Central memory CD4-positive, alpha-beta T cell (primary cell): Measurements from ENCODE around the gene KBTBD13.

Experiments used
- DNase-seq: peaks from one replicate; pipeline ENCODE4 v3.0.0; 2022

KBTBD13 gene

GRCh38 chr15:65052956-65053355 lies 23.6 kb upstream of the KBTBD13 start:
- no peak for DNase-seq

GRCh38 chr15:65054333-65055200 lies 22.0 kb upstream of the KBTBD13 start:
- peak; percentile 16 for DNase-seq

- no peak for DNase-seq
Observed at GRCh38 chr15:65055201-65055870, 21.2 kb upstream of the KBTBD13 start.

DNA sequence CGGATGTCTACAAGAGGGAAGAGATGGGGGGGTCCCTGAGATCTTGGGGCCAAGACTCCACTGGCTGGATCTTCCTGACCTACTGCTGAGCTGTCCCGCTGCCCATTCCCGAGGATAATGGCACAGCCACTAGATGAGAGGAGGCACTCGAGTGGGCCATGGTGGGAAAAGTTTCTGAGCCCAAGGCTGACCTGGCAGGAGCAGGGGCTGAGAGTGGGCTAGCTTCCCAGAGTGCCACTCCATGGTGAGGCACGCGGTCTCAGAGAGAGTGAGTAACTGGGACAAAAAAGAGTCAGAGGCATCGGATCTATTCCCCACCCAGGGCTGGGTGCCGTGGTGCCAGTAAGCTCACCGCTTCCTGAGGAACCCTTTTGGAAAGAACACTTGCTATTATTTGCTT lies 20.4 kb upstream of the KBTBD13 start:
- no peak for DNase-seq

- no peak for DNase-seq
Observed at GRCh38 chr15:65056868-65057548, 19.5 kb upstream of the KBTBD13 start.

DNA sequence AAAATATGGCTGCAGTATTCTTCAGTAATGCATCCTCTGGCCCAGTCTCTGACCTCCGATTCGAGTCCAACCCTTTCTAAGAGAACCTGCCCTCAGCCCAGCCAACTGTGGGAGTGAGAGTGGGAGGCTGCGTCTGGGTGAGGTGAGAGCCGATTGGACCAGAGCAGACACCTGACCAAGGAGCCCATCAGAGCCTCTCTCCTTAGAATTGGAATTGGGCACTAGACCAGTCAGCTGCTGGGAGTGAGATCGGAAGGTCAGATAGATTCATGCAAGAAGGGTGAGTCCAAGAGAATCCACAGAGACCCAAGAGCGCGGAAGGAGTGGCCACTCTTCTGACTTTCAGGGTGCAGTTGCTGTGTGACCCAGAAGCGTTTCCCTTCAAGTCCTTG lies 19.0 kb upstream of the KBTBD13 start:
- no peak for DNase-seq

- no peak for DNase-seq
Observed at GRCh38 chr15:65058394-65059368, 17.9 kb upstream of the KBTBD13 start.

DNA sequence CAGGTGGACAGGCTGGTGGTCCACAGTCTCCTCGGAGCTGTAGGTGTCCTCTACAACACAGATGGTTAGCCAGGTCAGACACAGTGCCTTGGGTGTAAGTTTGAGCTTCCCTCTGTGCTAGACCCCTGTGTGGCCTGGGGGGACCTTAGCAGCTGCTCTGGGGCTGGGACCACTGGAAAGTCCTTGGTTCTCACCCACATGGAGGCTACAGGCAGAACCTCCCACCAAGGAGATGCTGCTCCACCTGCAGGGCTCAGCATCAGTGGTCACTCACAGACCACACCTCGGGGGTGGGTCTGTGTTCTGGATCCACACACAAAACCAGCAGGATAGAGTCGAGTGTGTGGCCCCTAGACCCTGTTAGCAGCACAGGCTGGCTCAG lies 17.2 kb upstream of the KBTBD13 start:
- DNase-seq = no peak

- DNase-seq = no peak
Observed at GRCh38 chr15:65059931-65060596, 16.5 kb upstream of the KBTBD13 start.

DNA sequence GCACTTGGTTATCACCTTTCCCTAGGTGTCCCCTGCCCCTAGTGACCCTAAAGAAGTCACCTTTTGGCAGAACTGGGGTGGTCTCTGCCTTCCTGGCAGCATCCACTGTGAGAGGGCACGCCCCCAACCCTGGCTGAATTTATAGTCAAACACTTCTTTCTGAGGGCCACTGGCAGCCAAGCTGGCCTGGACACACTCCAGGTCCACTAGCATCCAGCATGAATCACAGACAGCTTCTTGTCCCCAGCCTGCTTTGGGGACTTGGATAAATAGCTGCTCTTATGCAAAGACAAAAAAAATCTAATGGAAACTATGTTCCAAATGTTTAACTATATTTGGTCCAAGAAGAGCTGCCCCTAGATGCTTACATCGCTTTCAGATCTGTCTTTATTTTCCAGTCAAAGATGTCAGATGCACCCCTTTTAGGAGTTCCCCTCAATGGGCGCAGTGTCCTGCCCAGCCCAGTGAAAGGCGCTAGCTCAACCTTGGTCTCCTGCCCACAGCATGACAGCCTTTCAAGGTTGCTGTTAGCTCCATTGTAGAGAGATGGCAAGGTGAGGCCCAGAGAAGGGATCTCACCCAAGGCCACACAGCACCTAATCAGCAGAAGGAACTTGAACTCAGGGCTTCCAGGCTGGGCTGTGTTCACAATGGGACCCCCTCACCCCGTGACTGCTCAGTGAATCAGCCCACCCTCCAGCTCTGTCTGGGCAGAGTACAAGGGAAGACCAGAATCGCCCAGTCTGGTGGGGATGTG lies 15.7 kb upstream of the KBTBD13 start:
- no peak for DNase-seq

GRCh38 chr15:65062061-65062460 lies 14.5 kb upstream of the KBTBD13 start:
- DNase-seq = no peak

- no peak for DNase-seq
Observed at GRCh38 chr15:65062726-65063125, 13.8 kb upstream of the KBTBD13 start.

GRCh38 chr15:65066001-65066634 lies 10.4 kb upstream of the KBTBD13 start:
- no peak for DNase-seq

- DNase-seq = no peak
Observed at GRCh38 chr15:65066635-65067316, 9.8 kb upstream of the KBTBD13 start.

- no peak for DNase-seq
Observed at GRCh38 chr15:65067317-65067644, 9.3 kb upstream of the KBTBD13 start.

GRCh38 chr15:65067645-65068402 lies 8.7 kb upstream of the KBTBD13 start, which contains the start of gene RASL12:
RASL12 (minus strand) TSS chr15:65067991; CDS start chr15:65067835, 156 bp downstream.
- DNase-seq = no peak

- DNase-seq = no peak
Observed at GRCh38 chr15:65068403-65068788, 8.2 kb upstream of the KBTBD13 start.

DNA sequence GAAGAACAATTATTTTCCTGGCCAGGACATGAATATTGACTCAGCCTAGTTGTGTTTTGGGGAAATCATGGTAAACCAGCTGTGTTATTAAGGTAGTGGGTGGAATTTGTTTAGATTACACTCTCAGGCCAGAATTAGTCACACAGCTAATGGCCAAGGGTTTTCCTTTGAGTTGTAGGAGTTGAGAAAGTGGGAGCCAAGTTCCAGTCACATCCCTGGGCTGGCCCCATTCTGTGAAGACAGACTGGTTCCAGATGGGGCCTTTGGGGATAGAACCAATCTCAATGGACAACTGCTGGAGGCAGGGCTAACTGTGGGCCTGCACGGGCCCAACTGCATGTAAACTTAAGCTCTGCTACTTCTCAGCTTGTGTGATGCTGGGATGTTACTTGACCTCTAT lies 7.4 kb upstream of the KBTBD13 start:
- no peak for DNase-seq
